Kasumi-1 (cell line): ENCODE measurements around the gene RARA.

Experiments
- DNase-seq, 2 experiments: peaks; one replicate each; lab custom pipeline; 2025; lab: John Stamatoyannopoulos, UW

Gene RARA

GRCh38 chr17:40329839-40330794 is 21.1 kb downstream of the RARA start:
- peak; percentile 75 to 81 for DNase-seq

GRCh38 chr17:40330850-40331470 is 22.0 kb downstream of the RARA start:
- no peak for DNase-seq

GRCh38 chr17:40331743-40332641 is 23.0 kb downstream of the RARA start:
- no peak for DNase-seq

DNA sequence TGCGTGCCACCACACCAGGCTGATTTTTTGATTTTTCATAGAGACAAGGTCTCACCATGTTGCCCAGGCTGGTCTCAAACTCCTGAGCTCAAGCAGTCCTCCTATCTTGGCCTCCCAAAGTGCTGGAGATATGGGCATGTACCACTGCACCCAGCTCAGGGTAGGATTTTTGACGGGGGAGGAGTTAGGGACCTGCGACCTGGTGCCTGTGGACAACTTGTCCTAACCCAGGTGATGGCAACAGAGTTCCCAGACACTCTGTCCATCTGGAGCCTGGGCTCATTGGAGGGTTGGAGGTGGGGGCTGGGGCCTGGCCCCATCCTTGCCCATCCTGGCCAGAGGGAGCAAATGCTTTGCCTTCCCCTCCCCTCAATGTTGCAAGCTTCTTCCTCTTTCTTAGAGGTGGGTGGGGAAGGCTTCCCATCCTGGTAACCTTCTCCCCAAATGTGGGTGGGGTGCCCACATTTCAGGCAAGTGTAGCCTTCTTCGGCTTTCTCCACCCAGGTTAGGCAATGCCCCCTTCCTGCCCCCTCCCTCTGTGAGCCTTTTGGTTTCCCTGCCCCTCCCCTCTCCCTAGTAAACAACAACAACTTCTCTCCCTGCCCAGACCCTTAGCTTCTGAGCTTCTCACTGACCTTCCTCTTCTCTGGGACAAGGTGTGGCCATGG is 24.9 kb downstream of the RARA start:
- peak in 1 of 2 experiments; percentile 17 for DNase-seq

DNA sequence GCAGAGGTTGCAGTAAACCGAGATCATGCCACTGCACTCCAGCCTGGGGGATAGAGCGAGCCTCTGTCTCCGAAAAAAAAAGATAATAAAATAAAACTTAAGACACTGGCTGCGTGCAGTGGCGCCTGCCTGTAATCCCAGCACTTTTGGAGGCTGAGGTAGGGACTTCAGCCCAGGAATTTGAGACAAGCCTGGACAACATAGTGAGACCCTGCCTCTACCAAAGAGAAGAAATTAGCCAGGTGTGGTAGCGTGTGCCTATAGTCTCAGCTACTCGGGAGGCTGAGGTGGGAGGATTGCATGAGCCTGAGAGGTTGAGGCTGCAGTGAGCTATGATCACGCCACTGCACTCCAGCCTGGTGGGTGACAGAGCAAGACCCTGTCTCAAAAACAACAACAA is 26.6 kb downstream of the RARA start:
- no peak for DNase-seq

GRCh38 chr17:40337351-40337750 is 28.4 kb downstream of the RARA start:
- no peak for DNase-seq

DNA sequence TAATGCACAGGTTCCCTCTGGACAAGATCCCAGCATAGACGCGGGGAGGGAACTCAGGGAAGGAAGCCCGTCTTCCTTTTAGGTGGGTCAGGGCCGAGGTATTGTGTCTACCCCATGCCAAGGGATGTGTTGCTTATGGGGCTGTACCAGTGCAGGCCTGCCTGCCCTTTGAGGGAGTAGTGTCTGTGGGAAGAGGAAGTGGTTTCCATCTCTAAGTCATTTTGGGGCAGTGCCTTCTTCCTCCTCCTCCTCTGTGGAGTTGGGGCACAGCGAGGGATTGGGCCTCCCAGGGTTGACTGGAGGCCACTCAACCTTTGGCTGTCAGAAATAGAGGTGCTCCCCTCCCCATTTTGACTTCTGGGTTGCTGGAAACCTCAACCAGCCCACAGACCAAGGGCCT is 29.1 kb downstream of the RARA start:
- DNase-seq: peak; percentile 42 to 45

GRCh38 chr17:40338941-40339649 is 30.1 kb downstream of the RARA start:
- peak in 1 of 2 experiments; percentile 43 for DNase-seq

GRCh38 chr17:40340327-40340726 is 31.3 kb downstream of the RARA start:
- DNase-seq: no peak

- DNase-seq: peak; percentile 35 to 52
Measured at GRCh38 chr17:40340880-40341807, 32.2 kb downstream of the RARA start.

DNA sequence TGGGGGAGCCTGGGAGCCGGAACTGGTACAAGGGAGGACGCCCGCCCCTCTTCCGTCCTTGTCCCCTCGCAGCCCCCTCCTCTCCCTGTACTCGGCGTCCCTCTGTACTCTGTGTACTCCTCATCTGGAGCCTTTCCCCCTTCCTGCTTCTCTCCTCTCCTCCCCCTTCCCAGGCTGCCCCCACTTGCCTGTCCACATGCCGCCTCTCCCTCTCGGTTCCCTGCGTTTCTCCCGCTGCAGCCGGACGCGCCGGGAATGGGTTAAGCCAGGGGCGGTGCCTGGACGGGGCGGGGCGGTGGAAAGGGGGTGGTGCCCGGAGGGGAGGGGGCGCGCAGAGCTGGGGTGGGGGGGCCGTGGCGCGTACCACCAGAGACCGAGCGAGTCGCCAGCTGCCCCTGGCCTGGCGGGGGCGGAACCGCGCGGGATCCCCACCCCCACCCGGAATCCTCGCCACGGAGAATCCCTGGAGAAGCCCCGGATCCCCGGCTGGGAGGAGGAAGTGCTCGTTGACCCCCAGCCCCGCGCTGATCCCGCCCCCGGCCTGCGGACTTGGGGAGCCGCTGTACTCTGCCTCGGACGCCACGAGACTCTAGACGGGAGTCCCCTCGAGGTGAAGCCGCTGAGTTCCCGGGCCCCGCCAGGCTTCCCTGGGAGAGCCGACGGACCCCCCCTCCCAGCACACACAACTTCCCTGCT is 33.0 kb downstream of the RARA start:
- DNase-seq: peak in 1 of 2 experiments; percentile 16

- no peak for DNase-seq
Measured at GRCh38 chr17:40342504-40343218, 33.7 kb downstream of the RARA start.

DNA sequence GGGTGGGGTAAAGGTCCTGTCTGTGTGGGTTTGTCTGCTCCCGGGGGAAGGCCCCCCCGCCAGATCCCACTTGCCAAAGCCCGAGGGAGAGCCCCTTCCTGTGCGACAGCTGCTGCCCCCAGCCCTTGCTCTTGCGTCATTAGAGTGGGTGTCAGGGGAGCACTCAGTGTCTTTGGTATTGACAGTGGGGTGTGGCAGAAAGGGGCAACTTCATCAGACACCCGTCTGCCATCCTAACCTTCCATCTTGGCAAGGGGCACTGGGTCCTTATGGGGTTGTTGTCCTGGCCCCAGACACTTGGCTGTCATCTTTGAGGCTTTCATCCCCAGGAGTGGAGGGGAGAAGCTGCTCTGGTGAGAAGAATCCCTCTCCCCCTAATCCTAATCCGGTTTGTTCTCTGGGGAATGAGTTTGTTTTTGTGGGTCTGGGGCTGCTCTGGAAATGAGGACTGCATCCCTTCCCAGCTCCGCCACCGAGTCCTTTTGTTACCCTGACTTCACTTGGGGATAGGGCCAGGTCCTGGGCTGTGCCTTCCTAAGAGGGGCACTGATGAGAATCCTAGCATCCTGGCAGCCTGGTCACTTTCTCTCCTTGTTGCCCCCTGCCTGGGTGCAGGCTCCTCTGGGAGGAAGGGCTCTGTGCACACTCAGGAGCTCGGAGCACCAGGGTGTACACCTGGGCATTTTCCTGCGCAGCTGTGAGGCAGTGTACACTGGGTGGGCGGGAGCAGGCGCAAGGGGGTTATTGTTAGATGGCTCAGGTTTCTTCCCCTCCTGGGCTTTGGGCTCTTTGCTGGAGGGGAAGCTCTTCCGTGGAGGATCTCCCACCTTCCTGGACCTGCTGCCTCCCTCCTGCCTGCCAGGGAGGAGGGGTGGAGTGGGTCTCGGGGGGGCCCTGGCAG is 34.5 kb downstream of the RARA start:
- no peak for DNase-seq

DNA sequence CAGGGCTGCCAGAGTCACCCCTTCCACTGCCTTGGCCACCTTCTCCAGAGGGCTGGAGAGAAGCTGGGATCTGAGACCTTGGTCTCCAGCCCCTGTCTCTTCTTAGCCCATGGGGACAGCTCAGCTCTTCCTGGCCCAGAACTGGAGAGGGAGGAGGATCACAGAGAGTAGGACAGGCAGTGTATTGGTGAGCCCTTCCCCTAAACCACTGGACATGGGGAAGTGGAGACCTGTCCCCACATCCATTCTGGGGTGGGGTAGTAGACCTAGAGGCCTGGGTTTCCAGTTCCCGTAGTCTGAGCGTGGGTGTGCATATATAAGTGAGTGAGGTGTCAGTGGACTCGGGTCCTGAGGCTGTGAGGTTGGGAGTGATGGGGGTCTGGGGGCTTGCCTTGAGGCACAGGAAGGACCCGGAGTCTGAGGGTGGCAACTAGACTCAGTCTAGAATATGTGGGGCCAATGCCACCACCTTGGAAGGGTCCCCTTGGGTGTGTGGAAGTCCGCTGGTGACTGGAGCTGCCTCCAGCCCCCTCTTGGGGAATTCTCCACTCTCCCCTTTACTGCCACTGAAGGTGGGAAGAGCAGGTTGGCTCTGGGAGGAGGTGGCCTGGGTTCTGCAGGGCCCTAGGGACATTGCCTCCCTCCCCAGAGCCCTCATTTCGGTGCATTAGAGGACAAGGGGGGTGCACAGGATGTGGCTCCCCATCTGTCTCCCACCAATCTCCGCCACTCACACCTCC is 35.6 kb downstream of the RARA start:
- DNase-seq: no peak

- peak; percentile 45 to 54 for DNase-seq
Measured at GRCh38 chr17:40345161-40345993, 36.4 kb downstream of the RARA start.
